KMS-11 (cell line): Measurements from ENCODE around the gene CALM1.

Source experiments
- H2AFZ ChIP-seq: fragments of 200-600 bp; sonication (generic); 2 replicates; pipeline ENCODE4 v1.6.1; 2016; ENCODE audit warnings: antibody characterized with exemption, mixed run types, low read depth
- H3K27ac ChIP-seq: fragments of 200-600 bp; sonication (generic); 2 replicates; pipeline ENCODE4 v1.6.1; 2016; ENCODE audit warnings: mild to moderate bottlenecking, mixed run types
- H3K27me3 ChIP-seq: fragments of 200-600 bp; sonication (generic); 2 replicates; pipeline ENCODE4 v1.6.1; 2017; ENCODE audit warnings: mild to moderate bottlenecking, low read depth, mixed run types, moderate library complexity; ENCODE audit not compliant: insufficient read depth
- H3K36me3 ChIP-seq: fragments of 200-600 bp; sonication (generic); 2 replicates; pipeline ENCODE4 v1.6.1; 2017; ENCODE audit warnings: mild to moderate bottlenecking, mixed run types; ENCODE audit not compliant: insufficient read depth
- H3K4me1 ChIP-seq: fragments of 200-600 bp; sonication (generic); 2 replicates; pipeline ENCODE4 v1.6.1; 2016; ENCODE audit warnings: mild to moderate bottlenecking, low read depth, mixed run types; ENCODE audit not compliant: poor library complexity, severe bottlenecking
- H3K4me2 ChIP-seq: fragments of 200-600 bp; sonication (generic); 2 replicates; pipeline ENCODE4 v1.7.0; 2016; ENCODE audit warnings: mild to moderate bottlenecking, mixed run types
- H3K4me3 ChIP-seq: fragments of 200-600 bp; sonication (generic); IDR thresholded peaks from 2 replicates; pipeline ENCODE4 v1.6.1; 2017; ENCODE audit warnings: low read depth, low read length, mixed read lengths; ENCODE audit not compliant: insufficient read depth
- H3K79me2 ChIP-seq: fragments of 200-600 bp; sonication (generic); 2 replicates; pipeline ENCODE4 v1.6.1; 2016; ENCODE audit warnings: low read depth, mixed run types; ENCODE audit not compliant: insufficient read depth
- H3K9ac ChIP-seq: fragments of 200-600 bp; sonication (generic); 2 replicates; pipeline ENCODE4 v1.6.1; 2016; ENCODE audit warnings: mild to moderate bottlenecking, mixed run types
- H4K20me1 ChIP-seq: fragments of 200-600 bp; sonication (generic); 2 replicates; pipeline ENCODE4 v1.6.1; 2016; ENCODE audit warnings: mild to moderate bottlenecking, mixed run types; ENCODE audit not compliant: insufficient read depth
- CTCF ChIP-seq: fragments of 200-600 bp; sonication (generic); conservative IDR thresholded peaks from 2 replicates; pipeline ENCODE4 v1.6.1; 2017; ENCODE audit warnings: low read depth, mild to moderate bottlenecking, antibody characterized with exemption, low read length, moderate library complexity, mixed read lengths

The CALM1 gene

GRCh38 chr14:90443161-90444076 lies 46.6 kb downstream of the CALM1 start:
- no peaks in the 10 kb centered on the region for H3K79me2 ChIP-seq
- H4K20me1 ChIP-seq: no peaks in the 10 kb centered on the region
- no peak overlapping the region for H2AFZ ChIP-seq
- H3K27me3 ChIP-seq: no peaks in the 10 kb centered on the region
- H3K9ac ChIP-seq: no peak overlapping the region
- TF ChIP-seq CTCF: no peak
- H3K4me3 ChIP-seq: no peak overlapping the region
- H3K4me2 ChIP-seq: no peak overlapping the region
- H3K27ac ChIP-seq: no peak overlapping the region
- H3K36me3 ChIP-seq: no peaks in the 10 kb centered on the region
- H3K4me1 ChIP-seq: no peaks in the 10 kb centered on the region

GRCh38 chr14:90444077-90444696 lies 47.4 kb downstream of the CALM1 start:
- no peak for TF ChIP-seq CTCF
- H3K4me1 ChIP-seq: no peaks in the 10 kb centered on the region
- H4K20me1 ChIP-seq: no peaks in the 10 kb centered on the region
- H3K27me3 ChIP-seq: no peaks in the 10 kb centered on the region
- H2AFZ ChIP-seq: no peak overlapping the region
- H3K9ac ChIP-seq: no peak overlapping the region
- H3K4me2 ChIP-seq: no peak overlapping the region
- H3K27ac ChIP-seq: no peak overlapping the region
- H3K36me3 ChIP-seq: no peaks in the 10 kb centered on the region
- no peaks in the 10 kb centered on the region for H3K79me2 ChIP-seq
- H3K4me3 ChIP-seq: no peak overlapping the region

GRCh38 chr14:90445011-90445410 lies 48.2 kb downstream of the CALM1 start:
- no peaks in the 10 kb centered on the region for H3K27me3 ChIP-seq
- H2AFZ ChIP-seq: no peak overlapping the region
- no peaks in the 10 kb centered on the region for H4K20me1 ChIP-seq
- no peaks in the 10 kb centered on the region for H3K36me3 ChIP-seq
- TF ChIP-seq CTCF: no peak
- H3K4me1 ChIP-seq: no peaks in the 10 kb centered on the region
- no peak overlapping the region for H3K4me3 ChIP-seq
- H3K9ac ChIP-seq: no peak overlapping the region
- no peak overlapping the region for H3K4me2 ChIP-seq
- H3K27ac ChIP-seq: no peak overlapping the region
- H3K79me2 ChIP-seq: no peaks in the 10 kb centered on the region

GRCh38 chr14:90446405-90446804 lies 49.6 kb downstream of the CALM1 start:
- Histone ChIP-seq H3K27me3 (no peaks in the 10 kb centered on the region), H3K4me1 (no peaks in the 10 kb centered on the region), H3K4me3 (no peak overlapping the region), H4K20me1 (no peaks in the 10 kb centered on the region), H3K36me3 (no peaks in the 10 kb centered on the region), H3K27ac (no peak overlapping the region), H3K79me2 (no peaks in the 10 kb centered on the region), H3K4me2 (no peak overlapping the region), H2AFZ (no peak overlapping the region), H3K9ac (no peak overlapping the region)
- TF ChIP-seq CTCF: no peak
